IMR-90 (cell line): ENCODE measurements around the gene RGL1. TPM values are rescaled to one million over a fixed set of nuclear protein-coding genes. Genes with fewer than 3 reads are reported as not detected.

ENCODE experiments used
- ATAC-seq: fragments of 200-7000 bp; cut with Tn5 transposase; 2 replicates; pipeline ENCODE4 v1.9.1; 2020; ENCODE audit warnings: low read depth, mild to moderate bottlenecking, moderate library complexity
- BruUV-seq: library from RNA; stranded (reverse); fragments of 400-500 nt; replicated peaks from 2 replicates; lab custom pipeline; 2021; lab: Mats Ljungman, UMichigan
- CTCF ChIA-PET: fragments of 300-600 bp; formaldehyde crosslinking; extraction: SDS; loops from one replicate; lab custom pipeline; 2021; ENCODE audit warnings: antibody characterized with exemption; lab: Yijun Ruan, JAX
- POLR2A ChIA-PET: fragments of 300-600 bp; sonication (Branson Sonifier 250); formaldehyde crosslinking; loops from one replicate; lab custom pipeline; 2022; ENCODE audit warnings: antibody characterized with exemption; ENCODE audit not compliant: unreplicated experiment; lab: Charles Lee
- DNase-seq: peaks from one replicate; pipeline ENCODE4 v3.0.0; 2013
- H2AFZ ChIP-seq: replicated peaks from 2 replicates; pipeline ENCODE3; 2013; ENCODE audit warnings: low read length, mild to moderate bottlenecking; ENCODE audit not compliant: poor library complexity
- H2AK5ac ChIP-seq: 2 replicates; pipeline ENCODE4 v1.6.1; 2013; ENCODE audit warnings: low read depth, low read length, inconsistent platforms
- H2AK9ac ChIP-seq: replicated peaks from 2 replicates; pipeline ENCODE3; 2013; ENCODE audit warnings: mild to moderate bottlenecking, low read depth, low read length, moderate library complexity; ENCODE audit not compliant: poor library complexity
- H2BK120ac ChIP-seq: 2 replicates; pipeline ENCODE4 v1.6.1; 2013; ENCODE audit warnings: low read depth, low read length, inconsistent platforms
- H2BK15ac ChIP-seq: 3 replicates; pipeline ENCODE4 v1.6.1; 2013; ENCODE audit warnings: low read depth, low read length, inconsistent platforms
- H2BK20ac ChIP-seq: 2 replicates; pipeline ENCODE4 v1.6.1; 2013; ENCODE audit warnings: low read depth, mild to moderate bottlenecking, inconsistent platforms, low read length, moderate library complexity
- H2BK5ac ChIP-seq: 2 replicates; pipeline ENCODE4 v1.6.1; 2013; ENCODE audit warnings: mild to moderate bottlenecking, low read depth, low read length, inconsistent platforms; ENCODE audit not compliant: poor library complexity, severe bottlenecking
- H3K14ac ChIP-seq: replicated peaks from 2 replicates; pipeline ENCODE4 v1.6.1; 2013; ENCODE audit warnings: low read depth, low read length, inconsistent platforms
- H3K18ac ChIP-seq: 2 replicates; pipeline ENCODE4 v1.6.1; 2013; ENCODE audit warnings: low read depth, low read length, control low read depth
- H3K23ac ChIP-seq: 2 replicates; pipeline ENCODE4 v1.6.1; 2013; ENCODE audit warnings: low read depth, low read length, inconsistent platforms
- H3K27ac ChIP-seq: 2 replicates; pipeline ENCODE4 v1.5.1; 2013; ENCODE audit warnings: mild to moderate bottlenecking, control low read depth, low read length; ENCODE audit not compliant: insufficient read depth
- H3K27me3 ChIP-seq: 2 replicates; pipeline ENCODE4 v1.6.1; 2013; ENCODE audit warnings: low read length; ENCODE audit not compliant: control insufficient read depth, insufficient read depth
- H3K36me3 ChIP-seq: 2 replicates; pipeline ENCODE4 v1.6.1; 2013; ENCODE audit warnings: low read length, mixed read lengths; ENCODE audit not compliant: control insufficient read depth, insufficient read depth
- H3K4ac ChIP-seq: 2 replicates; pipeline ENCODE4 v1.6.1; 2013; ENCODE audit warnings: low read depth, low read length, inconsistent platforms
- H3K4me1 ChIP-seq: 2 replicates; pipeline ENCODE4 v1.6.1; 2013; ENCODE audit warnings: low read length, mixed read lengths; ENCODE audit not compliant: control insufficient read depth, insufficient read depth
- H3K4me2 ChIP-seq: 2 replicates; pipeline ENCODE4 v1.6.1; 2013; ENCODE audit warnings: low read depth, mild to moderate bottlenecking, control low read depth, low read length, moderate library complexity
- H3K4me3 ChIP-seq: 2 replicates; pipeline ENCODE4 v1.5.1; 2013; ENCODE audit warnings: low read depth, mild to moderate bottlenecking, control low read depth, low read length, moderate library complexity; ENCODE audit not compliant: insufficient read depth
- H3K56ac ChIP-seq: 2 replicates; pipeline ENCODE4 v1.6.1; 2013; ENCODE audit warnings: low read length, inconsistent platforms; ENCODE audit not compliant: insufficient read depth; ENCODE audit errors: extremely low read depth
- H3K79me1 ChIP-seq, 2 experiments: 2 replicates each; pipeline ENCODE4 v1.6.1; 2013; ENCODE audit warnings: low read length in 2 of 2, inconsistent platforms in 1 of 2, low read depth in 1 of 2
- H3K9ac ChIP-seq: 2 replicates; pipeline ENCODE4 v1.6.1; 2013; ENCODE audit warnings: low read depth, low read length, control low read depth
- H3K9me1 ChIP-seq: 2 replicates; pipeline ENCODE4 v1.6.1; 2013; ENCODE audit warnings: low read length, inconsistent platforms; ENCODE audit not compliant: insufficient read depth
- H3K9me3 ChIP-seq: 2 replicates; pipeline ENCODE4 v1.6.1; 2013; ENCODE audit warnings: low read length; ENCODE audit not compliant: control insufficient read depth, insufficient read depth
- H4K20me1 ChIP-seq: 2 replicates; pipeline ENCODE4 v1.6.1; 2013; ENCODE audit warnings: low read length, inconsistent platforms; ENCODE audit not compliant: insufficient read depth
- H4K5ac ChIP-seq: 2 replicates; pipeline ENCODE4 v1.6.1; 2013; ENCODE audit warnings: mild to moderate bottlenecking, low read depth, low read length, control low read depth
- H4K8ac ChIP-seq, 2 experiments: 2 replicates each; pipeline ENCODE4 v1.6.1; 2013; ENCODE audit warnings: low read depth in 2 of 2, low read length in 2 of 2, control low read depth in 1 of 2, inconsistent platforms in 1 of 2
- H4K91ac ChIP-seq: 2 replicates; pipeline ENCODE4 v1.6.1; 2013; ENCODE audit warnings: low read depth, low read length, inconsistent platforms; ENCODE audit not compliant: insufficient read depth
- BHLHE40 ChIP-seq: fragments of 150-350 bp; IDR thresholded peaks from 2 replicates; pipeline ENCODE4 v1.6.1; 2016; ENCODE audit warnings: mild to moderate bottlenecking, low read depth, low read length
- CEBPB ChIP-seq: IDR thresholded peaks from 2 replicates; pipeline ENCODE4 v1.6.1; 2012; ENCODE audit warnings: low read depth, low read length, improper control_type of control experiment
- FOS ChIP-seq: fragments of 150-350 bp; IDR thresholded peaks from 2 replicates; pipeline ENCODE4 v1.6.1; 2016; ENCODE audit warnings: low read depth, low read length
- MAFK ChIP-seq: IDR thresholded peaks from 2 replicates; pipeline ENCODE4 v1.6.1; 2012; ENCODE audit warnings: low read depth, low read length, improper control_type of control experiment
- MAZ ChIP-seq: IDR thresholded peaks from 2 replicates; pipeline ENCODE4 v1.6.1; 2012; ENCODE audit warnings: low read depth, mild to moderate bottlenecking, low read length, improper control_type of control experiment, moderate library complexity, borderline replicate concordance
- MXI1 ChIP-seq: IDR thresholded peaks from 2 replicates; pipeline ENCODE4 v1.6.1; 2012; ENCODE audit warnings: low read depth, mild to moderate bottlenecking, low read length, moderate library complexity, borderline replicate concordance
- NFE2L2 ChIP-seq: fragments of 150-350 bp; IDR thresholded peaks from 2 replicates; pipeline ENCODE4 v1.6.1; 2016; ENCODE audit warnings: low read depth, mild to moderate bottlenecking, low read length
- POLR2A ChIP-seq: IDR thresholded peaks from 2 replicates; pipeline ENCODE4 v1.6.1; 2012; ENCODE audit warnings: mild to moderate bottlenecking, low read depth, low read length
- RAD21 ChIP-seq: IDR thresholded peaks from 2 replicates; pipeline ENCODE4 v1.6.1; 2012; ENCODE audit warnings: low read length, improper control_type of control experiment
- RFX5 ChIP-seq: IDR thresholded peaks from 2 replicates; pipeline ENCODE4 v1.8.0; 2012; ENCODE audit warnings: low read depth, mild to moderate bottlenecking, low read length, moderate library complexity
- SMC3 ChIP-seq: fragments of 150-350 bp; IDR thresholded peaks from 2 replicates; pipeline ENCODE4 v1.6.1; 2016; ENCODE audit warnings: low read depth, mild to moderate bottlenecking, antibody characterized with exemption, low read length, moderate library complexity
- WGBS, 2 experiments: methylation state at CpG; one replicate each; pipeline versions ENCODE4 v1.1.5 to v1.1.7; 2013; ENCODE audit warnings: missing lambda C conversion rate in 2 of 2; ENCODE audit not compliant: insufficient read length in 1 of 2; ENCODE audit errors: extremely low coverage in 2 of 2; 5-methylcytosine and 5-hydroxymethylcytosine counted together
- dilution Hi-C: fragments of 300-500 bp; cut with HindIII; formaldehyde crosslinking; loops from one replicate; pipeline ENCODE4 v1.14.3; 2018; ENCODE audit warnings: low sequenced_read_pairs; ENCODE audit not compliant: unreplicated experiment
- in situ Hi-C: fragments of 300-500 bp; cut with MboI; formaldehyde crosslinking; loops from 3 replicates; pipeline ENCODE4 v1.14.3; 2019; ENCODE audit warnings: low sequenced_read_pairs, inconsistent platforms, mixed read lengths
- intact Hi-C: fragments of 100-400 bp; cut with micrococcal nuclease; formaldehyde crosslinking; loops from 2 replicates; pipeline ENCODE4 v1.10.0; 2022
- polyA plus RNA-seq, 3 experiments: library from polyadenylated mRNA; depleted of rRNA; stranded (reverse); fragments of >200 nt; gene quantifications; 2 replicates each; pipeline ENCODE4 v1.2.3, GENCODE V29; 2012; ENCODE audit warnings: low replicate concordance in 1 of 3
- total RNA-seq: library from RNA; depleted of rRNA; stranded (reverse); fragments of >200 nt; gene quantifications from 2 replicates; pipeline ENCODE4 v1.2.3, GENCODE V29; 2012
- TF ChIP-seq, protein P1 (sequence below): fragments of 150-350 bp; IDR thresholded peaks from 2 replicates; pipeline ENCODE4 v1.6.1; 2016; ENCODE audit warnings: low read depth, mild to moderate bottlenecking, low read length, moderate library complexity, borderline replicate concordance
- TF ChIP-seq, protein P2 (sequence below): fragments of 150-350 bp; IDR thresholded peaks from 2 replicates; pipeline ENCODE4 v1.6.1; 2017; ENCODE audit warnings: mild to moderate bottlenecking, antibody characterized with exemption, low read length, low read depth
- TF ChIP-seq, protein P3 (sequence below): conservative IDR thresholded peaks from 2 replicates; pipeline ENCODE4 v1.5.1; 2012; ENCODE audit warnings: mild to moderate bottlenecking, low read depth, low read length, improper control_type of control experiment

The RGL1 gene
- total and polyA plus RNA-seq, 2 of the 4 experiments (the other 2 are of a cell fraction): 4.7 to 7.5 TPM

DNA sequence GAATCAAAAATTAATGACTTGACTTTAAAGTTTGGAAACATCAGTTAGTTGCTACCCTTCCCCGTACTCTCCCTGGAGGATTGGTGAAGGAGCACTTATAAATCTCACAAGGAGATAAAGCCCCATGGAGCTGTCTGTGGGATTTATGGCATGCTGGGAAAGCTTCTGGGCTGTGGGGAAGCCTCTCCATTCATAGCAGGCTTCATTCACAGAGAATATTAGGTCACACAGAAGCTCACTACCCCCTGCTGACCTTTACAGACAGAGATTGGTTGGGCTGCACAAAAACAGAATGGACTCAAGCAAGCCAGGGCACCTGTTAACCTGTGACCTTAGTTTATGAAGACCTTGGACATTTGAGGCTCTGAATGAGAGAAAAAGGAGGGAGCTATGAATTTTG, 32.1 kb downstream of the RGL1 start:
- no peak overlapping the region for H3K27ac ChIP-seq
- no TSS peak for BruUV-seq
- intact Hi-C loops (no loop called here), in situ Hi-C loops (no loop called here), dilution Hi-C loops (no loop called here)
- H2BK20ac ChIP-seq: no peak overlapping the region
- H4K8ac ChIP-seq: no peak overlapping the region
- no peak overlapping the region for H2BK15ac ChIP-seq
- no peak overlapping the region for H3K9ac ChIP-seq
- H4K91ac ChIP-seq: no peak overlapping the region
- H3K4me2 ChIP-seq: no peak overlapping the region
- POLR2A ChIA-PET: no interaction called here
- H3K18ac ChIP-seq: no peak overlapping the region
- ATAC-seq (no peak), DNase-seq (no peak)
- peaks cover 0 to 21% of the 10 kb centered on the region in 2 experiments; a peak in 2 of 4 replicates for H3K79me1 ChIP-seq
- no peak overlapping the region for H2AK9ac ChIP-seq
- no peak overlapping the region for H3K14ac ChIP-seq
- peaks cover 8% of the 10 kb centered on the region; the same call in 1 of the 2 replicates for H3K4me1 ChIP-seq
- no peaks in the 10 kb centered on the region for H3K36me3 ChIP-seq
- H3K9me1 ChIP-seq: peaks cover 7% of the 10 kb centered on the region
- WGBS, 2 experiments: no CpG with 5 or more reads among the region's 1 CpG
- H4K5ac ChIP-seq: no peak overlapping the region
- H4K20me1 ChIP-seq: no peaks in the 10 kb centered on the region
- H3K4ac ChIP-seq: no peak overlapping the region
- TF ChIP-seq, protein P1, sequence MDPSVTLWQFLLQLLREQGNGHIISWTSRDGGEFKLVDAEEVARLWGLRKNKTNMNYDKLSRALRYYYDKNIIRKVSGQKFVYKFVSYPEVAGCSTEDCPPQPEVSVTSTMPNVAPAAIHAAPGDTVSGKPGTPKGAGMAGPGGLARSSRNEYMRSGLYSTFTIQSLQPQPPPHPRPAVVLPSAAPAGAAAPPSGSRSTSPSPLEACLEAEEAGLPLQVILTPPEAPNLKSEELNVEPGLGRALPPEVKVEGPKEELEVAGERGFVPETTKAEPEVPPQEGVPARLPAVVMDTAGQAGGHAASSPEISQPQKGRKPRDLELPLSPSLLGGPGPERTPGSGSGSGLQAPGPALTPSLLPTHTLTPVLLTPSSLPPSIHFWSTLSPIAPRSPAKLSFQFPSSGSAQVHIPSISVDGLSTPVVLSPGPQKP: no peak
- TF ChIP-seq MAZ (no peak), BHLHE40 (no peak), MAFK (no peak), RAD21 (no peak), RFX5 (no peak), POLR2A (no peak), SMC3 (no peak), FOS (no peak), MXI1 (no peak), CEBPB (no peak), NFE2L2 (no peak)
- TF ChIP-seq, protein P2, sequence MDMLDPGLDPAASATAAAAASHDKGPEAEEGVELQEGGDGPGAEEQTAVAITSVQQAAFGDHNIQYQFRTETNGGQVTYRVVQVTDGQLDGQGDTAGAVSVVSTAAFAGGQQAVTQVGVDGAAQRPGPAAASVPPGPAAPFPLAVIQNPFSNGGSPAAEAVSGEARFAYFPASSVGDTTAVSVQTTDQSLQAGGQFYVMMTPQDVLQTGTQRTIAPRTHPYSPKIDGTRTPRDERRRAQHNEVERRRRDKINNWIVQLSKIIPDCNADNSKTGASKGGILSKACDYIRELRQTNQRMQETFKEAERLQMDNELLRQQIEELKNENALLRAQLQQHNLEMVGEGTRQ: no peak
- TF ChIP-seq, protein P3, sequence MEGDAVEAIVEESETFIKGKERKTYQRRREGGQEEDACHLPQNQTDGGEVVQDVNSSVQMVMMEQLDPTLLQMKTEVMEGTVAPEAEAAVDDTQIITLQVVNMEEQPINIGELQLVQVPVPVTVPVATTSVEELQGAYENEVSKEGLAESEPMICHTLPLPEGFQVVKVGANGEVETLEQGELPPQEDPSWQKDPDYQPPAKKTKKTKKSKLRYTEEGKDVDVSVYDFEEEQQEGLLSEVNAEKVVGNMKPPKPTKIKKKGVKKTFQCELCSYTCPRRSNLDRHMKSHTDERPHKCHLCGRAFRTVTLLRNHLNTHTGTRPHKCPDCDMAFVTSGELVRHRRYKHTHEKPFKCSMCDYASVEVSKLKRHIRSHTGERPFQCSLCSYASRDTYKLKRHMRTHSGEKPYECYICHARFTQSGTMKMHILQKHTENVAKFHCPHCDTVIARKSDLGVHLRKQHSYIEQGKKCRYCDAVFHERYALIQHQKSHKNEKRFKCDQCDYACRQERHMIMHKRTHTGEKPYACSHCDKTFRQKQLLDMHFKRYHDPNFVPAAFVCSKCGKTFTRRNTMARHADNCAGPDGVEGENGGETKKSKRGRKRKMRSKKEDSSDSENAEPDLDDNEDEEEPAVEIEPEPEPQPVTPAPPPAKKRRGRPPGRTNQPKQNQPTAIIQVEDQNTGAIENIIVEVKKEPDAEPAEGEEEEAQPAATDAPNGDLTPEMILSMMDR: no peak
- H3K56ac ChIP-seq: no peak overlapping the region
- no peak overlapping the region for H2BK120ac ChIP-seq
- no peaks in the 10 kb centered on the region for H3K27me3 ChIP-seq
- no peak overlapping the region for H2BK5ac ChIP-seq
- no peak overlapping the region for H2AK5ac ChIP-seq
- H3K9me3 ChIP-seq: no peaks in the 10 kb centered on the region
- H3K23ac ChIP-seq: no peak overlapping the region
- CTCF ChIA-PET: interaction anchor here (0.5 kb wide), 1 partner anchor 67 kb away, joined by 4 read pairs; no protein-coding TSS in a partner anchor
- H2AFZ ChIP-seq: no peak overlapping the region
- H3K4me3 ChIP-seq: no peak overlapping the region
